Activated CD4-positive, alpha-beta T cell treated with anti-CD3 and anti-CD28 coated beads, Interleukin-2, amount 10 ng/mL, durations not matched to agents 7 days and 5 days (primary cell): ENCODE results near the gene FAM9C. TPM values are rescaled to one million over a fixed set of nuclear protein-coding genes. Genes with fewer than 3 reads are reported as not detected.
"Not testable (repeated sequence)": the region's sequence is repeated elsewhere in the genome, so short reads cannot be mapped to it uniquely, and the experiment has no call there.

ENCODE experiments used
- CTCF ChIA-PET: fragments of 350-600 bp; sonication (Branson Sonifier 250); formaldehyde crosslinking; loops from one replicate; lab custom pipeline; 2021; ENCODE audit warnings: antibody characterized with exemption; lab: Charles Lee
- POLR2A ChIA-PET: fragments of 350-600 bp; sonication (Branson Sonifier 250); formaldehyde crosslinking; loops from one replicate; lab custom pipeline; 2021; ENCODE audit warnings: antibody characterized with exemption; lab: Charles Lee
- DNase-seq: peaks from one replicate; pipeline ENCODE4 v3.0.0-alpha.2; 2020
- H3K27ac Mint-ChIP-seq: one replicate; pipeline ENCODE4 v1.8.0; 2021; ENCODE audit warnings: mild to moderate bottlenecking, moderate library complexity, mixed read lengths
- H3K27me3 Mint-ChIP-seq: one replicate; pipeline ENCODE4 v1.8.0; 2021; ENCODE audit warnings: mixed read lengths
- H3K36me3 Mint-ChIP-seq: one replicate; pipeline ENCODE4 v1.8.0; 2021; ENCODE audit warnings: low read depth, mixed read lengths
- H3K4me1 Mint-ChIP-seq: one replicate; pipeline ENCODE4 v1.8.0; 2021; ENCODE audit warnings: mixed read lengths
- H3K4me3 Mint-ChIP-seq: one replicate; pipeline ENCODE4 v1.8.0; 2021; ENCODE audit warnings: mild to moderate bottlenecking, moderate library complexity, mixed read lengths
- H3K9me3 Mint-ChIP-seq: one replicate; pipeline ENCODE4 v1.8.0; 2021; ENCODE audit warnings: mixed read lengths
- total RNA-seq, 2 experiments: library from RNA; stranded (reverse); gene quantifications; one replicate each; pipeline ENCODE4 v1.2.3, GENCODE V29; 2021

FAM9C gene
- total RNA-seq, 2 experiments from 2014 or later, result not detected

DNA sequence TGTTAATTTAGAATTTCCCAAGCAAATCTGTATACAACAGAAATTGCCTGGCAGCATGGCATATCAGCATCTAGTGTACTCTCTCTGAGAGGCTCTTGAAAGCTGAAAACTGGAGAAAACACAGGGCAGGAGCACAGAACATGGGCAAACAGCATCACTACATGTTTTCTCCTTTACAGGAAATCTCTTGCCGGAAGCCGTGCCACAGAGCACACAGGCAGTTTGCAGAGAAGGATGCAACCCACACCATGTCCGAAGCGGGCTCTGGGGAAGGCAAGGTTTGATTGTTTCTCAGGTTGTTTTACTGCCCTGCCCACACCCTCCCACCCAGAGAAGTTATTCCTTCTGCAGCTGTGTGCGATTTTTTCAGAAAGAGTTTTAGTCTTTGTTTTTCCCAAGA, 41.1 kb upstream of the FAM9C start:
- Mint-ChIP-seq H3K4me1 (peaks cover 86% of the 10 kb centered on the region), H3K27me3 (no peaks in the 10 kb centered on the region), H3K4me3 (peak overlapping the region; percentile 78), H3K27ac (peak overlapping the region; percentile 98), H3K9me3 (no peaks in the 10 kb centered on the region), H3K36me3 (peaks cover 11% of the 10 kb centered on the region)
- ChIA-PET POLR2A (interaction anchor here (0.5 to 3.9 kb wide), 4 partner anchors 86 to 110 kb away, joined by 3 to 39 read pairs (median 6); no protein-coding TSS in a partner anchor), CTCF (interaction anchor here (1.2 to 16.4 kb wide), 7 partner anchors 9 to 137 kb away, joined by 3 to 137 read pairs (median 5); partner anchors contain the start of gene TMSB4X)
- peak; percentile 72 for DNase-seq

- Mint-ChIP-seq H3K9me3 (no peaks in the 10 kb centered on the region), H3K36me3 (peaks cover 11% of the 10 kb centered on the region), H3K4me3 (no peak overlapping the region), H3K4me1 (peaks cover 86% of the 10 kb centered on the region), H3K27ac (peak overlapping the region; percentile 69), H3K27me3 (no peaks in the 10 kb centered on the region)
- CTCF ChIA-PET, result interaction anchor here (1.4 to 16.4 kb wide), 2 partner anchors 110 to 136 kb away, joined by 3 to 137 read pairs; partner anchors contain the start of gene TMSB4X
- POLR2A ChIA-PET, result interaction anchor here (3.9 kb wide), 1 partner anchor 106 kb away, joined by 39 read pairs; no protein-coding TSS in a partner anchor
- DNase-seq, result no peak
Measured at GRCh38 chrX:13084611-13085010, 40.2 kb upstream of the FAM9C start.

DNA sequence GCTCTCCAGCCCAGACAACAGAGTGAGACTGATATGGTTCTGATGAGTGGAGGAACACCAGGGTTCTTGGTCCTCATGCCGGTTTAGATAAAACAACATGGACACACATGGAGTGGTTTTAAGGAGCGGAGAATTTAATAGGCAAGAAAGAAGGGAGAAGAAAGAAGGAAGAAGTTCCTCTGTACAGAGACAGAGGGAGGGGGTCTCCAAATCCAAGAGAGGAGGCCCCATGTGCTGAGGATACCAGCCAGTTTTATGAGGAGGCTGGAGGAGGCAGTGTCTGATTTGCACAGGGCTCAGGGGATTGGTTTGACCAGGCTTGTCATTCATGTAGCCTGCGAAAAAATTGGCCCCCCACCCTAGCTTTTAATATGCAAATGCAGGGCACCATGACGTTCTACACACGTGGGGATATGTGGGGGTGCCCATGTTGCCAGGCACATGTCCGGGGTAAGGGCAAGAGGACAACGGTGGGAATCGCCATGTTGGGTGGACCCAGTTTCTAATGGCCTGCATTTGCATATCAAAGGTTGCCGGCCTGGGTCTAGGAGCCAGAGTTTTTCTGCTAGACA, 39.4 kb upstream of the FAM9C start:
- POLR2A ChIA-PET, H3K9me3 Mint-ChIP-seq, DNase-seq, CTCF ChIA-PET, H3K4me3 Mint-ChIP-seq, H3K27me3 Mint-ChIP-seq: not testable (repeated sequence)
- H3K4me1 Mint-ChIP-seq, result peaks cover 86% of the 10 kb centered on the region
- H3K36me3 Mint-ChIP-seq, result peaks cover 12% of the 10 kb centered on the region
- H3K27ac Mint-ChIP-seq, result peak overlapping the region; percentile 80

DNA sequence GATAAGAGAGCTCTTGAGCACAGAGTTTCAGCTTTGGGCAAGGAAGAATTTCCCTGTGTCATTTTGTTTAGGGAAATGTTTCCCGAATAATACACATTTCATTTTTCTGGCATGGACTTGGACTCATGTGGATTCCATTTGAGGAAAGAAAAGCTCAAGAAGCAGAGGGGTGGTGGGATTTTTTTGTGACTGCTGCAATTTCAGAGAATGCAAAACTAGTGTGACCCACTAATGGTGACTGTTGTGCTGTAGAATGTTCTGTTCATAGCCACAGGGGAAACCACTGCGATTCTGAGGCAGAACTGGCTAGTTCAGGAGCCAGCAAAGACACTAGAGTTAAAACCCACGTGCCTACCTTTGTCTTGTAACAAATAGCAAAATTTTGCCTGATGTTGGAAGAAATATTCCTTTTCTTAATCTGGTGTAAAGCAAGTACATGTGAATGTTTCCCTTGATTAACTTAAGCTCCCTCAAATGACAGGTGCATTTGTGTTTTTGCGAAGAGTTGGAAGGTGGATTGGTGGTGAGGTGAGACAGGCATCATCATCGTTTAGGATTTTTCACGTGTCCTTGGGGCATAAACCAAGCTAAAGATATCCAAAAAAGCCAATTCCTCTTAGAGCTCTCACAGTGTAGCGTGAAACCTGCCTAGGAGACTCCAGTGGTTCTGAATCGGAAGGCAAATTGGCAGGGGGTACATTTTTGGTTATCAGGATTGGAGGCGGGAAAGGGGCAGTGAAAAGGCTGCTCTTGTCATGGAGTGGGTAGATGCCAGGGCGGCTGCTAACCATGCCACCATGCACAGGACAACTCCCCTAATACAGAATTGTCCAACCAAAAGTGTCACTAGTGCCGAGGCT, 38.0 kb upstream of the FAM9C start:
- Mint-ChIP-seq H3K9me3 (no peaks in the 10 kb centered on the region), H3K27ac (peak overlapping the region; percentile 98), H3K4me1 (peaks cover 88% of the 10 kb centered on the region), H3K36me3 (peaks cover 13% of the 10 kb centered on the region), H3K27me3 (no peaks in the 10 kb centered on the region), H3K4me3 (peak overlapping the region; percentile 59)
- POLR2A ChIA-PET, result interaction anchor here (0.6 to 1.0 kb wide), 4 partner anchors 19 to 104 kb away, joined by 3 to 7 read pairs (median 4); no protein-coding TSS in a partner anchor
- CTCF ChIA-PET, result interaction anchor here (1.1 to 2.5 kb wide), 6 partner anchors 100 to 136 kb away, joined by 4 to 10 read pairs (median 5); no protein-coding TSS in a partner anchor
- peak; percentile 36 for DNase-seq

DNA sequence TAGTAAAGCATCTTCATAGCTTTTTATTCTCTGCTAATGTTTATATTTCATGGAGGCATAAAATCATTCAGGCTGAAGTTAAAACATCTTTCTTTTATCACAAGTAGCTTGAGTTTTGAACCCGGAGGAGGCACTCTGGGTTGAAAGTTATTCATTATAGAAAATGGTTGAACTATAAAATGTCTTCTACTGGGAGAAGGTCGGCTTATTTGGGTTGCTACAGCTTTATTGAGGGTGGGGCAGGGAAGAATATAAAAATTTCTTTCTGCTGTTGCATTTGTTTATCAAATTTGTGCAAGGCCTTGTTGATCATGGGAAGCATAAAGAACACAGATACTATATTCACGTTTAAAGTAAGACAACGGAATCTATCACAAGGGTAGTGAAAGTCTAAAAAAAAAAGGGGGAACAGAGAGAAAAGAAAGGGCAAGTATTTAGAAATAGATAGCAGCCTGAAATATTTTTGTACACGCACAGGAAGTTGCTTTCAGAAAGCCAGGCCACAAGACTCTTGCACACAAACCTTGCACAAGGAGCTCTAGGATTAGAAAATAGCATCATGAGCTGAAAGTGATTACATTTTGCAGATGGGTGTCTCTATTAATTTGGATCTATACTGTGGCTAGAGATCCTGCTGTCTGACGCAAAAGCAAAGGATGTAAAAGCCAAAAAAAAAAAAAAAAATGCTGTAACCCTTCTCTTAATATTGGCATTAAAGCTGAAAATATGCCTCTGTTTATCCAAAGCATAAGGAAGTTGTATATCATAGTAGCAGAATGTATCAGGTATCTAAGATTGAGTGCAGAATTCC, 37.2 kb upstream of the FAM9C start:
- POLR2A ChIA-PET, result interaction anchor here (0.6 to 1.1 kb wide), 5 partner anchors 18 to 103 kb away, joined by 3 to 7 read pairs (median 4); no protein-coding TSS in a partner anchor

GRCh38 chrX:13080128-13080795, 35.8 kb upstream of the FAM9C start:
- peaks cover 10% of the 10 kb centered on the region for H3K36me3 Mint-ChIP-seq
- H3K9me3 Mint-ChIP-seq, result no peaks in the 10 kb centered on the region
- H3K27ac Mint-ChIP-seq, result peak overlapping the region; percentile 98
- CTCF ChIA-PET, result interaction anchor here (0.6 to 2.5 kb wide), 6 partner anchors 11 to 134 kb away, joined by 3 to 10 read pairs (median 3); no protein-coding TSS in a partner anchor
- DNase-seq, result no peak
- POLR2A ChIA-PET, result no interaction called here
- peaks cover 92% of the 10 kb centered on the region for H3K4me1 Mint-ChIP-seq
- H3K4me3 Mint-ChIP-seq, result no peak overlapping the region
- no peaks in the 10 kb centered on the region for H3K27me3 Mint-ChIP-seq

More for the DNA sequence above, 37.2 kb upstream of the FAM9C start:
- H3K9me3 Mint-ChIP-seq, result no peaks in the 10 kb centered on the region
- H3K27me3 Mint-ChIP-seq, result no peaks in the 10 kb centered on the region
- peak overlapping the region; percentile 59 for H3K4me3 Mint-ChIP-seq
- CTCF ChIA-PET, result interaction anchor here (1.0 to 2.5 kb wide), 8 partner anchors 9 to 135 kb away, joined by 3 to 10 read pairs (median 4); no protein-coding TSS in a partner anchor
- peak overlapping the region; percentile 98 for H3K27ac Mint-ChIP-seq
- H3K36me3 Mint-ChIP-seq, result peaks cover 11% of the 10 kb centered on the region
- peaks cover 87% of the 10 kb centered on the region for H3K4me1 Mint-ChIP-seq
- peak; percentile 38 for DNase-seq

DNA sequence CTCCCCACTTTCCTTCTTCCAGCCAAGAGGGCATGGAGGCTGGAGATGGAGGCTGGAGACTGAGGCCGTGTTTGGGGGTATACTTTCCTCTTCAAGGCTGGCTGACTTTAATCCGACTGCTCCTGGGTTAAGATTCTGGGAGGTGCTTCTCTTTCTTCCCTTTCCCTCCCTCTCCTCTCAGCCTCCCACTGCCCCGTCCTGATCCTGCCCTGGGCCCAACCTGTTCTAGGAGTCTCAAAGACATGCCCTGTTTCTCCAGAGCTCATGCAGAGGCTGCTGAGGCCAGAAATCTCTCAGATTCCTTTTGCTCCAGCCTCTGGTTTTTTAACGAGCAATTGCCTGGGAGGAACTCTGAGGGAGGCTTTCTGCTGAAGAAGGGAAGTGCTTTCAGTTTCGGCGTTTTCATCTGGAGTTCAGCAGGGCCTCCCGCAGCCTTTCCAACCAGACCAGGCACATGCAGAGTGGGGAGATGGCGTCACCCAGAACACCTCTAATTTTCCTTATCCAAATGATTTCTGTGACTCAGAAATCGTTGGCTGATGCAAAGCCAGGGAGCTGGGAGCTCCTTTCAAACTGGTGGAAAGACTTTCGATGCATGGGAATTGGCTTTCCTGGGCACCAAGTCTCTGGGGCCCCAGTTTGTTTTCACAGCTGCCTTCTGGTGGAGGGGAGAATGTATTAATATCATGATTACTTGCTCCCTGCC, 34.5 kb upstream of the FAM9C start:
- H3K9me3 Mint-ChIP-seq, result peaks cover 4% of the 10 kb centered on the region
- CTCF ChIA-PET, result interaction anchor here (0.6 to 1.5 kb wide), 6 partner anchors 9 to 133 kb away, joined by 3 to 4 read pairs (median 3); no protein-coding TSS in a partner anchor

GRCh38 chrX:13077168-13077567, 32.7 kb upstream of the FAM9C start:
- no peak overlapping the region for H3K4me3 Mint-ChIP-seq
- ChIA-PET CTCF (interaction anchor here (0.7 to 3.9 kb wide), 6 partner anchors 9 to 778 kb away, joined by 3 to 18 read pairs (median 4); no protein-coding TSS in a partner anchor), POLR2A (interaction anchor here (0.5 to 1.8 kb wide), 4 partner anchors 26 to 101 kb away, joined by 3 to 6 read pairs (median 4); no protein-coding TSS in a partner anchor)
- peaks cover 6% of the 10 kb centered on the region for H3K9me3 Mint-ChIP-seq
- peak overlapping the region; percentile 87 for H3K27ac Mint-ChIP-seq
- DNase-seq, result peak; percentile 11
- no peaks in the 10 kb centered on the region for H3K27me3 Mint-ChIP-seq
- peaks cover 81% of the 10 kb centered on the region for H3K4me1 Mint-ChIP-seq
- H3K36me3 Mint-ChIP-seq, result peaks cover 14% of the 10 kb centered on the region

More for the DNA sequence above, 34.5 kb upstream of the FAM9C start:
- H3K27me3 Mint-ChIP-seq, result no peaks in the 10 kb centered on the region
- peaks cover 15% of the 10 kb centered on the region for H3K36me3 Mint-ChIP-seq
- POLR2A ChIA-PET, result no interaction called here
- peaks cover 93% of the 10 kb centered on the region for H3K4me1 Mint-ChIP-seq
- peak overlapping the region; percentile 90 for H3K27ac Mint-ChIP-seq
- peak overlapping the region; percentile 34 for H3K4me3 Mint-ChIP-seq
- peak; percentile 14 for DNase-seq

GRCh38 chrX:13076176-13076961, 31.9 kb upstream of the FAM9C start:
- Mint-ChIP-seq H3K27me3 (no peaks in the 10 kb centered on the region), H3K4me3 (no peak overlapping the region), H3K36me3 (peaks cover 14% of the 10 kb centered on the region), H3K4me1 (peaks cover 73% of the 10 kb centered on the region), H3K9me3 (peaks cover 8% of the 10 kb centered on the region), H3K27ac (peak overlapping the region; percentile 82)
- POLR2A ChIA-PET, result interaction anchor here (0.6 to 1.8 kb wide), 4 partner anchors 25 to 100 kb away, joined by 3 to 6 read pairs (median 4); no protein-coding TSS in a partner anchor
- DNase-seq, result no peak
- CTCF ChIA-PET, result interaction anchor here (0.7 to 3.9 kb wide), 6 partner anchors 8 to 779 kb away, joined by 3 to 18 read pairs (median 4); no protein-coding TSS in a partner anchor
